GDM1 (cell line): ENCODE results near the gene RANBP10.

Source experiments
- DNase-seq: peaks from one replicate; lab custom pipeline; 2025; lab: John Stamatoyannopoulos, UW

RANBP10 gene

DNA sequence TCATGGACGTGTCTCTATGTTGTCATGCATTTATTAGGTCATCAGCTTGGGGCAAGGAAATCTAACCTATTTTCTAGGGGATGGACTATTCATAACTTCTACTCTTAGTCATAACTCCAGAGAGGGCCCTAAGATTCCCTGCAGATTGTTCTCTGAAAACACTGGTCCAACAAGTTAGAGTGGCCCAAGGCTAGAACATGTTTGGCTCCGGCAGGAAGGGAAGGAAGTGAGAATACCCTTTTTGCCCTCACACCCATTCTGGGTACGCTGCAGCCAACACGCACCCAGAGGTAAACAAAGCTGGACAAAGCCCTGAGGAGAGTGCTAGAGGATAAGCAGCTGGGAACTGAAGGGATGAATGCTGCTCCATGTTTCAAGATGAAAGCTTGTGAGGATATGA lies 129.8 kb downstream of the RANBP10 start:
- DNase-seq: no peak

- DNase-seq: no peak
These were observed 130.4 kb downstream of the RANBP10 start for GRCh38 chr16:67675999-67676398.

- DNase-seq: no peak
These were observed 130.8 kb downstream of the RANBP10 start for GRCh38 chr16:67675579-67675935.

GRCh38 chr16:67674851-67675578 lies 131.3 kb downstream of the RANBP10 start:
- DNase-seq: no peak

DNA sequence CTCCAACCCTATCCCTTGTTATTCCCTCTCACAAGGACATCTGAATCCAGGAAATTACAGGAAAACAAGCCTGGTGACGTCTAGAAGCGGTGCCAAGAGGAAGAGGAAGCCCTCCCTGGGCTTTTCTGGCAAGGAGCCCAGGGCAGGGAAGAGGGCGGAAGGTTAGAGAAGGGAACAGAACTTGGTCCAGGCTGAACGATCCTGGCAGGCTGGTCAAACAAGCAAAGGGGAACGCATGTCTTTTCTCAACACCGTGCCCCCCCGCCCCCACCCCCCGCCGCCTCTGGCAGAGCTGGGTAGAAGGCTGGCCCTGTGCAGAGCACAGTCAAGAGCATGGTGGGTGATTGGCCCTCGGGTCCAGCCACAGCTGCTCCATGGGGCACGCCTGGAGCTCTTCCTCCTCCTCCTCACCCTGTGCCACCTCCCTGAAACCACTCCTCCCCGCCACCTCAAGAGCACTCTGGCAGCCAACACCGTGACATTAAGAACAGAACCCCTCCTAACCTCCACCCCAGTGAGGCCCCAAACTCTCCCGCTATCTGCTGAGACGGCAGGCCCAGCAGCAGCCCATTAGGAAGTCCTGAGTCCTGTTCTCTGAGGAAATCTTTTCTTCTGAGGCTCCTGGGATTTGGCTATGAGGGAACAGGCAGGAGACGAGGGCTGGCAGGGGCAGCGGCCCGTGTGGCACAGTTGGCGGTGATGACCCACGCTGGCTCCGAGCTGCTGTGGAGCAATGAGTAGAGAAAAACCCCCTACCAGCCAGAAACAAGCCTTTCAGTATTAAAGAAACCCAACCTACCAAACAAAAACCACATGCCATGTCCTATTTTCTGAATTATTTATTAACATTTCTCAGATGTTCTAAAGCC lies 132.4 kb downstream of the RANBP10 start:
- DNase-seq: no peak
